NCI-H748 treated with DMSO at 0.1 percent for 48 hours (cell line): ENCODE measurements around the gene WNT2B.

Source experiments
- DNase-seq: peaks from one replicate; lab custom pipeline; 2025; lab: John Stamatoyannopoulos, UW

The WNT2B gene

DNA sequence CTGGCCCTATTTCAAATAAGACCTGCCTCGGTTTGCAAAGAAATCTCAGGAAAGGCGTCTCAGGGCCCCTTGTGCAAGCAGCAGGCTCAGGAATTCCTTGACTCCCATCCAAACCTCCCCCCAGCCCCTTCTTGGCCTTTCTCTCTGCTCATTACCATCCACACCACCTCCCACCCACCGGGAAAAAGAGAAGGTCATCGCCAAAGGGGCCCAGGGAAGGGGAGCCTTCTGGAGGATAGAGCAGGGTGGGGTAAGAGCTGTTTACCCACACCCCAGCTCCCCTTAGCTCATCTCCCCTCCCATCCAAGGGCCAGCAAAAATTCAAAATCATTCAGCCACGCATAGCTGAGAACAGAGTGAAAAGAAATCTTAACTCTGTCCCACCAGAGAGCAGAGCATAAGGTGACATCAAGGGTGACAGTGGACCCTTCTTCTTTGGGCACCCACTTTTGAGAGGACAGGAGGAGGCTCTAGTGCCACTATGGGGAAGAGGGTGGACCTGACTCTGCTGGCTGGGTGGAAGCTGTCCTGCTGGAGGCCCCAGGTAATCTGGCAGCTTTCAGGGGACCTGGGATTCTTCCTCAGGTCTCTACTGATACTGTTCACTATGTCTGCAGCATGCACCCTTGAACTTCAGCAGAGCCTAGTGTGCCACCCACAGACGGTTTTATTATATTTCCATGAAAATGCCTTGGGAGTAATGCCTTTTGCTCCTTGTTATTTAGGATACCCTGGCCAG lies 3.9 kb upstream of the WNT2B start:
- DNase-seq: no peak

DNA sequence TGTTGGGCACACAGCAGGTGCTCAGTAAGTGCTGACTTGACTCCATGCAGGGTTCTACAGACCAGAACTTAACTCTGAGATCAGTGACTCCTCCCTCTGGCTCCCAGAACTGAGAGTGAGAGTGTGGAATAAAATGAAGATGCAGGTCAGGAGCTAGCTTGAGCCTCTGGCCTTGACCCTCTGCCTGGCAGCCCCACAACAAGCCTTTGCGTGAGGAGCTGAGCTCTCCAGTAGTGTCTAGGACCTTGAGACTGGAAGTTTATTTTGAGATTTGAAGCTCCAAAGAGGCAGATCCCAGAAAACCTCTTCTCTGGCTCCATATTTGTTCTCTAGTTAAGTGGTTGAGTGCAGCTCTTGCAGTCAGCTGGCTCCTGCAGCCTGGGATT lies 3.4 kb upstream of the WNT2B start:
- no peak for DNase-seq

- no peak for DNase-seq
These were observed 2.9 kb upstream of the WNT2B start for GRCh38 chr1:112505878-112506277.

DNA sequence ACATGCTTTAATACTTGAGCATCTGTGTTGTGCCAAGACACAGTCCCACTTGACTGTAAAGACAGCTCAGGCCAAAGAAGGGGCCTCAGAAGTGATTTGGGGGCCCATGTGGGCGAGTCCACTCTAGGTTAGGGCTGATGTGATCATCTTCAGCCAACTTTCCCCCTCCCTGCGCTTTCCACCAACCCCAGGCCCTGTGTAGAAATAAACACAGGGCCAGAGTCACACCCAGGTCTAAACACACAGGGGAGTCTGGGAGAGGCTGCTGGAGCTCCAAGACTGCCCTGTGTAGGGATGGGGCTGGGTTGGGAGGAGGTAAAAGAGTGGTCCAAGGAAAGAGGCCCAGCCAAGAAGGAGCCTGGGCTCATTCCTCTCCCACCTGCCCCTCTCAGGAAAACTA lies 2.5 kb upstream of the WNT2B start:
- DNase-seq: no peak

GRCh38 chr1:112506731-112507130 lies 2.0 kb upstream of the WNT2B start:
- no peak for DNase-seq

GRCh38 chr1:112507336-112507735 lies 1.4 kb upstream of the WNT2B start:
- DNase-seq: no peak

- no peak for DNase-seq
These were observed 866 bp upstream of the WNT2B start for GRCh38 chr1:112507921-112508277.

DNA sequence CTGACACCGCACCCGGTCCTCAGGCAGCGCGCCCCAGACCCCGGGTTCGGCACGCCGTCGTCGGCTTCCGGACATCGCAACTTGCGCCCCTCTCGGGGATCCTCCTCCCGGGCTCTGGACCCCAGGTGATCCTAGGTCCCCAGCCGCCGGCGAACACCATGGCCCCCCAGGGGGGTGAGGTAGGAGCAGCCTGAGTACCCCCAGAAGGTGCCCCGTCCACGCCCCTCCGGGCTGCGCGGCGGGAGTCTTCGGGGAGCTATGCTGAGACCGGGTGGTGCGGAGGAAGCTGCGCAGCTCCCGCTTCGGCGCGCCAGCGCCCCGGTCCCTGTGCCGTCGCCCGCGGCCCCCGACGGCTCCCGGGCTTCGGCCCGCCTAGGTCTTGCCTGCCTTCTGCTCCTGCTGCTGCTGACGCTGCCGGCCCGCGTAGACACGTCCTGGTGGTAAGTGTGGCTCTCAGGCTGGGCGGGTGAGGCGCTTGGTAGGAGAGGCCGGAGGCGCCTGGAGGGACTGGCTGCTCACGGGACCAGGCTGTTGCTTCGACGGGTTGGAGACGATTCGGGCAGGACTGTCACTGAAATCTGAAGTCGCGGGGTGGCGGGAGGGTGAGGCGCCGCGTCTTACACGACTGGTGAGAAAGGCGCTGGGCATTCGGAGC lies 367 bp downstream of the WNT2B start:
- no peak for DNase-seq

GRCh38 chr1:112509660-112510178 lies 954 bp downstream of the WNT2B start:
- no peak for DNase-seq

- no peak for DNase-seq
These were observed 1.6 kb downstream of the WNT2B start for GRCh38 chr1:112510340-112510739.

GRCh38 chr1:112511897-112512296 lies 3.1 kb downstream of the WNT2B start:
- DNase-seq: no peak

DNA sequence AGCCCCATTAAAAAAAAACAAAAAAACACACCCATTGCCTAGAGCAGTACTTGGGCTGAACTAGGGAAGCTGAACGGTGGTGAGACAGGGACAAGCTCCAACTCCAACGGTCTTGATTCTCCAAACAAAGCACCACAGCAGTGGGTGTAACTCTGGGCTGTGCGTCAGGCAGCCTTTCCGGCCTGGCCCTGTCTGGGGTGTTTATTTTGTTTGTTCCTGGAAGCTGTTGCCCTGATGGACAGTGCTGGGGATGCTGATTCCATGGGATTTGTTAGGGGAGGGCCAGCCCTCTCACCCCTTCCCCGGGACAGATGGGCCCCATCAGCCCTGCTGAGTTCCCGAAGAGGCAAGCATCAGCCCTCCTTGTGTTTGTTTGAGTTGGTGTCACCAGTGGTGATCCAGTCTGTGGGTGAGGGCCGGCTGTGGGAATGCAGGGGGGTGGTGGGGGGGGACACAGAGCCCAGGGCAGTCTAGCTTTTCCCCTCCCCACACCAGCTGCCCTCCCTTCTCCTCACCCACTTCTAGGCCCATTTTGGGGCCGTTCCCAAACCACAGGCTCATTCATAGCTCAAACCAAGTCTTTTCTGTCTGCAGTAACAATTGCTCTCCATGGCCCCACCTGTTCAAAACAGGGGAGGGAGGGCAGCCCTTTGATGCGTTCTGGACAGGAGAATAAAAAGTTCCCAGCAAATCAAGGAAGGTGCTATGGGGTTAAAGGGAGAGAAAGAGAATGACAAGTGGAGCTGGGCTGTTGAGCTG lies 4.5 kb downstream of the WNT2B start:
- no peak for DNase-seq

DNA sequence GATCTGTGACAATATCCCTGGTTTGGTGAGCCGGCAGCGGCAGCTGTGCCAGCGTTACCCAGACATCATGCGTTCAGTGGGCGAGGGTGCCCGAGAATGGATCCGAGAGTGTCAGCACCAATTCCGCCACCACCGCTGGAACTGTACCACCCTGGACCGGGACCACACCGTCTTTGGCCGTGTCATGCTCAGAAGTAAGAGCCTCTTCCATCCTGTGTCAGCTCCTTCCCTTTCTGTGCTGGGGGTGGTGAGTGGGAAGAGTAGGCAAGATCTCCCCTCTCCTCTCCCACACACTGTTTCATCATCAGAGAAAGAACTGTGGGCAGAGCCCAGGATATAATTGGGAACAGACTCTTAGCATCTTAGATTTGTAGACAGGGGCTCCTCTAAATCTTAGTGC lies 6.1 kb downstream of the WNT2B start:
- DNase-seq: no peak

GRCh38 chr1:112515311-112516009 lies 6.7 kb downstream of the WNT2B start:
- no peak for DNase-seq

GRCh38 chr1:112516141-112516540 lies 7.4 kb downstream of the WNT2B start:
- DNase-seq: no peak

DNA sequence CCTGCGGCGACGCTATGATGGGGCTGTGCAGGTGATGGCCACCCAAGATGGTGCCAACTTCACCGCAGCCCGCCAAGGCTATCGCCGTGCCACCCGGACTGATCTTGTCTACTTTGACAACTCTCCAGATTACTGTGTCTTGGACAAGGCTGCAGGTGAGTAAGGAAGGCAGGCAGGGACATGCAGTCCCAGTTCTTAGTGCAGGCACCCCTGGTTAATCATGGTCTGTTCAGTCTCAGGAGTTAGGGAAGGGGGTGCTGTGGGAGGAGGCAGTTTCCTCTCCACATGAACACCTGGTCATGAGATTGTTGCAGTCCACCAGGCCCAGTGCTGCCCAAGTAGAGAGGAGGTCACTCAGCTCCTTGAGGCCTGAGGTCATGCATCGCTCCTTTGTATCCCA lies 8.5 kb downstream of the WNT2B start:
- no peak for DNase-seq

DNA sequence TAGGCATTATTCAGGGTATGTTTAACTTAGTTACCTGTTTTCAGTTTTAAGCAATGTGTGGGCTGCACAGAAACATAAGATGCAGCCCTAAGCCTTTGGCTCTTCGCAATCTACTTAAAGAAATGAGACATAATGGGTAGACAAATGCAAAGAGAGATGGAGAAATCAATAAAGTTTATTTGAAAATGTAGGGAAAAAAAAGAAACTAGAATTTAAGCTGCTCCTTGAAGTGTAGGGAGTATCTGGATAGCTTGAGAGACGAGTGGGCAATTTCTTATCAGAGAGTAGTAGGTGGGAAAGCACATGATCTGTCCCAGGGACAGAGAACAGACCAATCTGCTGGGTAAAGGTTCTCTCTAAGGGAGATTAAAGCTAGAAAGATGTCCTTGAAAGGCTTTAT lies 8.9 kb downstream of the WNT2B start:
- DNase-seq: no peak

GRCh38 chr1:112518186-112518585 lies 9.4 kb downstream of the WNT2B start:
- DNase-seq: no peak

DNA sequence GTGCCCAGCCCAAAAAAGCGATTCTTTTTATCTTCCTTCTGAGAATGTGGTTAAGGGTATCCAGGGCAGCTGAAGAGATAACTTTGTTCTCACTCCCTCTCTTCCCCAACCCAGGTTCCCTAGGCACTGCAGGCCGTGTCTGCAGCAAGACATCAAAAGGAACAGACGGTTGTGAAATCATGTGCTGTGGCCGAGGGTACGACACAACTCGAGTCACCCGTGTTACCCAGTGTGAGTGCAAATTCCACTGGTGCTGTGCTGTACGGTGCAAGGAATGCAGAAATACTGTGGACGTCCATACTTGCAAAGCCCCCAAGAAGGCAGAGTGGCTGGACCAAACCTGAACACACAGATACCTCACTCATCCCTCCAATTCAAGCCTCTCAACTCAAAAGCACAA lies 11.4 kb downstream of the WNT2B start:
- DNase-seq: no peak

DNA sequence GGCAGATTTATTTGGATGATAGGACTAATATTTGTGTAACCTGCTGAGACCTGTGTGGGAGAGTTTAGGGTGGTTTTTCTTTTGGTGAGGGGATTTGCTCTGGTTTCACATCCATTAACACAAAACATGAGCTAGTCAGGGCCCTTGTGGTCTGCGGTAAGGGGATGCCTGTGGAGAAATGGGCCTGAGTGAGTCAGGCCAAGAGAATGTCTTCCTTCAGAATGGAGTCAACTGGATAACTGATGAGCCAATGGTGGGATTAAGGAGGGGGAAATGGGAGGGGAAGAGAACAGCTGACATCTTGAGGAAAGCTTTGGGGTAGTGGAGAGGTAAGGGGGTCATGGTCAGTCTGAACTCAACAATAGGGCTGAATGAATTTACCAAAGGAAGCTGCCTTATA lies 13.9 kb downstream of the WNT2B start:
- no peak for DNase-seq

DNA sequence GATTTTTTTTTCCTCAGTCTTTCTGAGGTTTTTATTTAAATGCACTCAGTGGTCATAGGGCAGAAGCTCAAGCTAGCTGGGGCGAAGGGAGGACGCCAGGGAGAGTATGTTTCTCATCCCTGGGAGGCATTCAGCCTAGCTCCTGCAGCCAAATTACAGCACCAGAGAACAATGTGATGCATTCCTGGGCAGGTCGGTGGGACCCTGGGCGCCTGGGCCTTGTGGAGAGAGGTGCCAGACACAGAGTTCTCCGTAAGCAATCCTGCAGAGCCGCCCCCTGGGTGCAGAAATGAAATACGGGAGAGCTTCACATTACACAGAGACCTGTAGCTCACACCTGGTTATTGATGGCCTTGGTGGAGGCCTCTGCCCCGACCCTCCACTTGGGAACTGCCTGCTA lies 15.5 kb downstream of the WNT2B start:
- DNase-seq: no peak

- DNase-seq: no peak
These were observed 16.2 kb downstream of the WNT2B start for GRCh38 chr1:112524986-112525385.
